HG03520 (cell line): Measurements from ENCODE around the gene RPAIN.

Experiments
- ATAC-seq: cut with Tn5 transposase; IDR thresholded peaks from one replicate; pipeline ENCODE4 v1.9.1; 2021; ENCODE audit warnings: mild to moderate bottlenecking, moderate library complexity; ENCODE audit not compliant: unreplicated experiment

The RPAIN gene

GRCh38 chr17:5419959-5420653 lies at the start of gene RPAIN:
Gene RPAIN (plus strand): TSS chr17:5420182. CDS start chr17:5420211, 29 bp downstream.
- peak; percentile 43 for ATAC-seq

- ATAC-seq = no peak
Observed at GRCh38 chr17:5370411-5370810, 49.6 kb upstream of the RPAIN start.

- no peak for ATAC-seq
Observed at GRCh38 chr17:5373112-5373511, 46.9 kb upstream of the RPAIN start.

DNA sequence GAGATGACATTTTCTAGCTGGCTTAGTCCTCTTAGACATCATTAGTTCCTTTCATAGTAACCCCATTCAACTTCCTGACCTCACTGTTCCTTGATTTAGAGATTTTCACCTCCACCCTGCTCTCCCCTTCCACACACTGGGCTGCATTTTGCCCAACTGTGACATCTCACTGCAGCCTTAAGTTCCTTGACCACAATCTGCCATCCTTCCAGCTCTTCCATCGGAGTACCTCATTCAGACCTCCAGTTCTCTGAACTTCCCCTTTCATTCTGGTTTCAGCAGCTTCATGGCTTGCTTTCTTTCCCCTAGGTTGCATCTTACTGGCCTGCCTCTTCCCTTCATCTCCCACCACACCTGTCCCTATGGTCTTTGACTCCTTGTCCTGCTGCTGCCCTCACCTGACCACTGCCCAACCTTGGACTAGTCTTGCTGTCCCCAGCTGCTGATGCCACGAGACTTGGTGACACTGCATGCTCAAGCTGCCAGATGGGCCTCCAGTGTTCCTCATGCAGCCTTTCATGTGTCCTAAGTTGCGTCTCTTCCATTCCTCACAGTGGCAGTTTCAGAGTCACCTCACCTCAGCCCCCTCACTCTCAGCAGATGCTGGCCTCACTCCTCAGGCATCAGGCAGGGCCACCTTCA lies 41.3 kb upstream of the RPAIN start:
- no peak for ATAC-seq

DNA sequence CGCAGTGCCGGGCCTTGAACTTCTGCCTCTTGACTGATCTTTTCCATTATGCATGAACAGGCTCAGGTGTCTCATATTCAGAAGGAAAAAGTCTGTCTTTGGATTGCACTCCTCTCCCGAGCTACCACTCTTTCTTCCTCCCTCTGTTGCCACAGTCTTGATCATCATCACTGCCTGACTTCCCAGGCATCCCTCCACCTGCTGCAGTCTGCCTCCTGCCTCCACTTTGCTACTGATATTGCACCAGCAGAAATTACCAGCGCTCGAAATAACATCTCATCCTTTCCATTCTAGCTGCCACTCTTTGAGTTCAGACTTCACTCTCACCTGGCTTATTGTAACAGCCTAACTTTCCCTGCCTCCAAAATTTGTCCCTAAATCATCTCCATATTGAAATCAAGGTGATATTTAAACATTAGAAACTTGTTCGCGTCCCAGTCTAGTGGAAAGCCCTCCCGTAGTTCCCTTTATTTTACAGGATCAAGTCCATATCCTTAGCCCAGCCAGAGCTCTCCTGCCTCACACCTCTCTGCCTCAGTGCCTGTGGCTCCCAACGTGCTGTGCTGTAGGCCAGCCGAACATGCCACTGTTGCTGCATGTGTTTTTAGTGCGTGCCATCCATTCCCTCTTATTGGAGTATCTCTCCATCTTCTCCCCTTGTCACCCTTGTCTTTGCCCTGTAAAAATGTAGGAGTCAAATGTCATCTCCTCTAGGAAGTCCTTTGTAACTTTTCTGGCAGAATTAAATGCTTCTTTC lies 40.5 kb upstream of the RPAIN start:
- no peak for ATAC-seq

DNA sequence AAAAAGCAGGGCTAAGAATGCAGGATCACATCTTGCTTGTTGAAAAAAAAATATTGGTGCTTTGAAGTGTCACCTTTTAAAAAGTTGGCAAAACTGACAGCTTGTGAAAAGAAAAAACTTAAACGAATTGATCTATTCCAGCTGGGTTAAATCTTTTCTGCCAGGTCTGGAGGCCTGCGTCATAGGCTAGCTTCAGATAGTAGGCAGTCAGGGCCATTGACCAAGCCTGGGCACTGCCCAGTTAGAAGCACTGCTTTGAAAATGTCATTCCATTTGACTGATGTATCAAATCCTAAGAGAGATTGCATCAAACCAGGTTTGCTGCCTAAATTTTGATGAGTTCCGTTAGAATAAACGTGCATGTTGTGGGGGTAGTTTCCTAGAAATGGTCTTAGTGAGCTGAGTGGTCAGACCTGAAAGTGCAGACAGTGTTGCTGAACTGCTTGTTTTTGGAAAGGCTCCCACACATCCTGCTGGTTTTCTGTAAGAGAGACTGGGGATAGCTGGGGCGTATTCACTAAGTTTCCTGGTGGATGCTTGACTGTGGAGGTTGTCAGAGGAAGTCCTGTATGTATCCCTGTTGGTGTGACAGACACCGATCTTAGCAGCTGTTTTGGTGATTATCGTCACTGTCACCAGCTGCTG lies 39.4 kb upstream of the RPAIN start:
- ATAC-seq = no peak

DNA sequence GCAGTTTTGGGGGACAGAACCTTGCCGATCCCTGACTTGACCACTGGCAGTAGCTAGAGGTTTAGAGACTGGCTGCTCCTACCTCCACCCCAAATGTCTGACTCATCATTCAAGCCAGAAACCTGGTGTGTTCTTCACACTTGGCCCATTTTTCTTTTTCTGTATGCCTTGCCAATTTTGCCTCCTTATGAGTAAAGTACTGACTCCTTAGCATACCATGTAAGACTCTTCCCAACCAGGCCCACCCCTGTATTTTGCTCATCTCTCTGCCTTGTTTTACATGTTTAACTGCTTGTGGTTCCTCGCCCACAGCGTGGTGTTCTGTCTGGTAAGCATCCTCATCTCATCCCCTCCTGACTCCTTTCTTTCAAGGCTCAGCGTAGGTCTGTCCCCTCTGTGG lies 38.4 kb upstream of the RPAIN start:
- no peak for ATAC-seq

DNA sequence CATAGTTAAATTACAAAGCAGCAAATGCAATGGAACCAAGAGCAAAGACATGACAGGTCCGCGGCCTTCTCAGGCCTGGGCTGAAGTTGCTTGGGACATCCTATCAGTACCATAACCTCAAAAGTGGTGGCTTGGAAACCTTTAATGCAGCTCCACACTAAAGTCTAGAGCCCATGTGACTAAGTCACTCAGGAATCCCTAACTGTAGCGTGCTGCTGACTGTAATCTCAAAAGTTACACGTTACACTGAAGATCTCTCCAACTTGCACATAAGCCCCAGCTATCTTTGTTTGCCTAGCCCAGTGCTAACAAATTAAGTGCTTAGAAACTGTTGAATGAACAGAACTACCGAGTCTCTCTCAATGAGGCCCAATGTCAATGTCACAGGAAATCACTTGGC lies 28.3 kb upstream of the RPAIN start:
- ATAC-seq = no peak

GRCh38 chr17:5396612-5397011 lies 23.4 kb upstream of the RPAIN start:
- no peak for ATAC-seq

DNA sequence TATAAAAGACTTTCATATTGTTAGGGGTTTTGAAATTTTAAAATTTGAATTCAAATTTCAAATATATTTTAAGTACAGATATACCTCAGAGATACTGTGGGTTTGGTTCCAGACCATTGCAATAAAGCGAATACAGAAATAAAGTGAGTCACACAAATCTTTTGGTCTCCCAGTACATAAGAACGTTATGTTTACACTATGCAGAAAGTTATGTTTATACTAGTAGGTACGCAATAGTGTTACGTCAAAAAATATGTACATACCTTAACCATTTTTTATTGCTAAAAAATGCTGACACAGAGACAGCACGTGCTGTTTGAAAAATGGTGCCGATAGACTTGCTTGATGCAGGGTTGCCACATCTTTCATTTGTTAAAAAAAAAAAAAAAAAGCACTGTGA lies 20.2 kb upstream of the RPAIN start:
- ATAC-seq = no peak

- no peak for ATAC-seq
Observed at GRCh38 chr17:5405400-5405799, 14.6 kb upstream of the RPAIN start.

GRCh38 chr17:5408186-5408585 lies 11.8 kb upstream of the RPAIN start:
- ATAC-seq = no peak

GRCh38 chr17:5410594-5411272 lies 9.2 kb upstream of the RPAIN start:
- no peak for ATAC-seq

DNA sequence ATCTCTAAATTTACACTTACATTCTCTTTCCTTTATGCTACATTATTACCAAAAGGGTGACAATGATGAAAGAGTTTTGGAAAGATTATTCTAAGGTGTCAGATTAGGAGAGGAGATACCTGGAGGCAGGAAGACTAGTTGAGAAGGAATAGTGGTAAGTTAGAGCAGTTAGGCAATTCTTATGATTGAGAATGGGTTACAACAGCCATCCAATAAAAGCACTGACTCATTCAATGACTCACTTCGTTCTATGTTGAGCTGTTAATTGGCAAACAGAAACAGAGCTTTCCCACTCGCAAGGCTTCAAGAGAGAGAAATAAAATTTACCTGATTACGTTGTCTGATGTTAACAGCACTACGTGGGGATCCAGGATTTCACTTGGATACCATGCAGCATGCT lies 6.3 kb upstream of the RPAIN start:
- no peak for ATAC-seq

DNA sequence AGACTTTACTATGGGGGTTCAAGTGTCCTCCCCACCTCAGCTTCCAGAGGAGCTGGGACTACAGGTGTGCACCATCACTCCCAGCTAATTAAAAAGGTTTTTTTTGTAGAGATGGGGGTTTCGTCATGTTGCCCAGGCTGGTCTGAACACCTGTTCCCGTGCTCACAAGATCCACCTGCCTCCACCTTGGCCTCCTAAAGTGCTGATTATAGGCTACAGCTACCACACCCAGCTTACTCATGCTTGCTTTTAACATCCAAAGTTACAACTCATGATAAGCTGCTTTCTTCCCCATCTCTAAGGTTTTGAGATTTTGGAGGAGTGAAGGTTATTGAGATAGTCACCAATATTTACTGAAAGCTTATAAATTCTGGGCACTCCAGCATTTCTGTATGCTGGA lies 3.1 kb upstream of the RPAIN start:
- no peak for ATAC-seq

DNA sequence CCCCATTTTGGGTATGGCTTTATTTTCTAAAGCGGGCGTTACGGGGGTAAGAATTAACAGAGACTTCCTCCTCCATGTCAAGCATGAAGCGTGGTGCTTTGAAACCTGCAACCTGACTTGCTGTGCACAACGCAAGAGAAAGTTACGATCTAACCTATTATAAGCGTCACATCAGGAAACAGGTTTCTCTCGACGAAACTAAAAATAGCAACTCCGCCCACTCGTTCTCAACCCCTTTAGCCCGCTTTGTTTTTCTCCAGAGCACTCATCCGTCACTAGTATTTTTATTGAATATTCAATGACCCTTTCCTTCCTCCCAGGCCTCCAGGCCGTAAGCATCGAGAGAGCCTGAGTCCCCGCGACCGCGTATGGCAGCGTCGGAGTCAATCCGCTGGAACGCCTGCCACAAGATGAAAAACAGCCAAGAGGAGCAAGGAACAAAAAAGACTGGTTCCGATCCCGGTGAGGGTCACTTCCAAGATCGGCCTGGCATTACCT lies 1.1 kb upstream of the RPAIN start:
- ATAC-seq = peak; percentile 24

GRCh38 chr17:5419356-5419958 lies 525 bp upstream of the RPAIN start, which contains the start of gene NUP88:
Gene NUP88 (minus strand): TSS chr17:5419662. CDS start chr17:5419650, 12 bp downstream.
- ATAC-seq = peak; percentile 77

DNA sequence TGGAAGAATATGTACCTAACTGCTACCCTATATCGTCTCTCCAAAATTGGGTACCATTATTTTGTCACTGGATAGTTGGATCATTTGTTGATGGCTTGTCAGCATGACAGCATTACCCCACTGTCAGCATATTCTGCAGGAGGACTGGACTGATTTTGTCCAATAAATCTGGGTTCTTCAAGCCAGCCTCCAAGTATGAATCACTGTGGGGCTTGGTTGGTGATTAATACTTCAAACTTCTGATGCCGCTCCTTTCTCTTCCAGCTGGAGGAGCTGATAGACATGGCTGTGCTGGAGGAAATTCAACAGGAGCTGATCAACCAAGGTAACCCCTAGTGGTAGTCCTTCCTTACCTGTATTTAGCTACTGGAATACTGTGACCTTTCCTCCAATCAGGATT lies 2.5 kb downstream of the RPAIN start:
- no peak for ATAC-seq

- ATAC-seq = no peak
Observed at GRCh38 chr17:5424909-5425308, 4.9 kb downstream of the RPAIN start.

DNA sequence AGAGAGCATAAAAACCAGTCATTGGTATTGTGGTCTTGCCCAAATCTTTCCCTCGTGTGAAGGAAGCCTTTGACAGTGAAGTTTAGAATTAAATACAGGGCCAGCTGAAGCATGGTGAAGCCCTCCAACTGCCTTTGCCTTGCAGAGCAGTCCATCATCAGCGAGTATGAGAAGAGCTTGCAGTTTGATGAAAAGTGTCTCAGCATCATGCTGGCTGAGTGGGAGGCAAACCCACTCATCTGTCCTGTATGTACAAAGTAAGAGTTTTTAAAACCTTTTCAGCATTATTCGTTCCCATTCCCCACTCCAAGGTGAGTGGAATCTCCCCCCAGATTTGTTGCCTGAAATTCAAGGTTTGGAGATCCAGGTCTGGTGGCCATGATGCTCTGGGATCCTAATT lies 5.8 kb downstream of the RPAIN start:
- ATAC-seq = no peak
